GM18505 (cell line): ENCODE measurements around the gene FGF12.

ENCODE experiments used
- ATAC-seq: cut with Tn5 transposase; IDR thresholded peaks from one replicate; pipeline ENCODE4 v1.9.1; 2021; ENCODE audit not compliant: unreplicated experiment
- POLR2A ChIP-seq: IDR thresholded peaks from 4 replicates; pipeline ENCODE4 v1.6.1; 2011; ENCODE audit warnings: borderline replicate concordance; ENCODE audit not compliant: insufficient read depth, insufficient read length; ENCODE audit errors: extremely low read depth

FGF12 gene

GRCh38 chr3:192260116-192261010 is 467.0 kb downstream of the FGF12 start:
- TF ChIP-seq POLR2A, result no peak
- no peak for ATAC-seq

GRCh38 chr3:192259661-192260060 is 467.7 kb downstream of the FGF12 start:
- TF ChIP-seq POLR2A, result no peak
- no peak for ATAC-seq

GRCh38 chr3:192258721-192259120 is 468.6 kb downstream of the FGF12 start:
- ATAC-seq, result no peak
- no peak for TF ChIP-seq POLR2A

GRCh38 chr3:192255839-192256238 is 471.5 kb downstream of the FGF12 start:
- TF ChIP-seq POLR2A, result no peak
- no peak for ATAC-seq

- TF ChIP-seq POLR2A, result no peak
- no peak for ATAC-seq
Observed at GRCh38 chr3:192253138-192253887, 474.0 kb downstream of the FGF12 start.

GRCh38 chr3:192249516-192249915 is 477.8 kb downstream of the FGF12 start:
- no peak for TF ChIP-seq POLR2A
- ATAC-seq, result no peak

- ATAC-seq, result no peak
- no peak for TF ChIP-seq POLR2A
Observed at GRCh38 chr3:192246847-192247559, 480.3 kb downstream of the FGF12 start.

- no peak for TF ChIP-seq POLR2A
- ATAC-seq, result no peak
Observed at GRCh38 chr3:192244591-192244990, 482.8 kb downstream of the FGF12 start.

GRCh38 chr3:192239956-192240355 is 487.4 kb downstream of the FGF12 start:
- TF ChIP-seq POLR2A, result no peak
- no peak for ATAC-seq

- no peak for TF ChIP-seq POLR2A
Observed at GRCh38 chr3:192237992-192238608, 489.2 kb downstream of the FGF12 start.

GRCh38 chr3:192229866-192230265 is 497.5 kb downstream of the FGF12 start:
- ATAC-seq, result no peak
- no peak for TF ChIP-seq POLR2A

More at GRCh38 chr3:192237992-192238608, 489.2 kb downstream of the FGF12 start:
- no peak for ATAC-seq

GRCh38 chr3:192224634-192225155 is 502.6 kb downstream of the FGF12 start:
- ATAC-seq, result no peak
- TF ChIP-seq POLR2A, result no peak
